Measurements from ENCODE around the gene CDC42BPA. TPM values are rescaled to one million over a fixed set of nuclear protein-coding genes. Genes with fewer than 3 reads are reported as not detected.

CDC42BPA gene
- total RNA-seq, 1 experiment from 2014 or later = 48.6 TPM

DNA sequence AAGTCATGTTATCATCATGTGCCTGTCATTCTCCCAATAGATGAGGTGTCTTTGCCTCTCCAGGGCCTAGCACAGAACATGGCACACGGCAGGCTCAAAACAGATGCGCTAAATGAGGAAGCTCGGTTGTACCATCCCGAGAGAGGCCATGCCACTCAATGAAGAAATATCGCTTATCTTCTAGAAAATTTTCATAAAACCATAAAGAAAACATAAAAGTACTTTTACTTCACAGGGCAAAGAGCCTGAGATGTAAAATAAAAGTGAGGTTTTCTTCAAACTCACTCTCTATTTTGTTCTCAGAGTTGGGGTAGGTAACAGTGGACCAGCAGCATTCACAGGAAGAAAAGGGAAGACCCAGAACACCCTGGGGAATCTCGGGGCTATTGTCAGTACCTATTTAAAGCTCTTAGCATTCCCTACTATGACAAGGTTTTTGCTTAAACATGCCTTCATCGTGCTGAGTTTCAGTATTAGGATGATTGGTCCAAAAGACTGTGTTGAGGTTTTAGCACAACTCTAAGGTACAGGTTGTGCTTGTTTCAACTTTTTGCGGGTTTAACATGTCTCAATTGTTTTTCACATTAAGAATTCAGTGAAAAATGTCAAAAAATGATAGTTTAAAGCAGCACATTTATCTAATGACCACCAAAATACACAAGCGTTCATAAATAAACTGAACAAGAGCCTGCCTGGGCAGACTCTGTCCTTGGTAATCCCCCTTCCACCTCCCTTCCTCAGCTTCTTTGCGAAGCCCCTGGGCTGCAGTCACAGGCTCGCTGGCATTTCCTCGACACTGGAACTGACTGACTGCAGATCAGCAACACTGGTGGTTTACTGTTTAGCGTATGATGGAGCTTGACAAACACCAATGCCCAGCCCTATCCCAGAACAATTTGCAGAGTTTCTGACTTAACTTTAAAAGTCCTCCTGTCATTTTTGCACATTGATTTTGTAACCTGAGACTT lies 322.6 kb downstream of the CDC42BPA start:
- TF ChIP-seq, protein P1, sequence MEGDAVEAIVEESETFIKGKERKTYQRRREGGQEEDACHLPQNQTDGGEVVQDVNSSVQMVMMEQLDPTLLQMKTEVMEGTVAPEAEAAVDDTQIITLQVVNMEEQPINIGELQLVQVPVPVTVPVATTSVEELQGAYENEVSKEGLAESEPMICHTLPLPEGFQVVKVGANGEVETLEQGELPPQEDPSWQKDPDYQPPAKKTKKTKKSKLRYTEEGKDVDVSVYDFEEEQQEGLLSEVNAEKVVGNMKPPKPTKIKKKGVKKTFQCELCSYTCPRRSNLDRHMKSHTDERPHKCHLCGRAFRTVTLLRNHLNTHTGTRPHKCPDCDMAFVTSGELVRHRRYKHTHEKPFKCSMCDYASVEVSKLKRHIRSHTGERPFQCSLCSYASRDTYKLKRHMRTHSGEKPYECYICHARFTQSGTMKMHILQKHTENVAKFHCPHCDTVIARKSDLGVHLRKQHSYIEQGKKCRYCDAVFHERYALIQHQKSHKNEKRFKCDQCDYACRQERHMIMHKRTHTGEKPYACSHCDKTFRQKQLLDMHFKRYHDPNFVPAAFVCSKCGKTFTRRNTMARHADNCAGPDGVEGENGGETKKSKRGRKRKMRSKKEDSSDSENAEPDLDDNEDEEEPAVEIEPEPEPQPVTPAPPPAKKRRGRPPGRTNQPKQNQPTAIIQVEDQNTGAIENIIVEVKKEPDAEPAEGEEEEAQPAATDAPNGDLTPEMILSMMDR (IDR thresholded peaks at IDR 0.05; ENCODE audit: unreplicated experiment) = no peak
- BruUV-seq (replicated peaks) = no TSS peak
- Mint-ChIP-seq H3K9me3 (ENCODE audit: low read depth, unreplicated experiment) (peaks cover 3% of the 10 kb centered on the region), H3K4me1 (ENCODE audit: low read depth, unreplicated experiment) (no peaks in the 10 kb centered on the region), H3K27ac (ENCODE audit: unreplicated experiment) (no peak overlapping the region), H3K4me3 (ENCODE audit: low read depth, unreplicated experiment) (no peak overlapping the region), H3K27me3 (ENCODE audit: unreplicated experiment) (no peaks in the 10 kb centered on the region), H3K36me3 (ENCODE audit: insufficient read depth, unreplicated experiment) (no peaks in the 10 kb centered on the region)
- CTCF ChIA-PET = no interaction called here
- DNase-seq = no peak
- intact Hi-C loops (cut with micrococcal nuclease; ENCODE audit: unreplicated experiment) = no loop called here

GRCh38 chr1:226994586-226995364 lies 323.5 kb downstream of the CDC42BPA start:
- BruUV-seq (replicated peaks) = no TSS peak
- CTCF ChIA-PET = no interaction called here
- intact Hi-C loops (cut with micrococcal nuclease; ENCODE audit: unreplicated experiment) = no loop called here
- DNase-seq = no peak
- no peaks in the 10 kb centered on the region for H3K9me3 Mint-ChIP-seq (ENCODE audit: low read depth, unreplicated experiment)
- H3K4me1 Mint-ChIP-seq (ENCODE audit: low read depth, unreplicated experiment) = no peaks in the 10 kb centered on the region
- TF ChIP-seq, protein P1 (IDR thresholded peaks at IDR 0.05; ENCODE audit: unreplicated experiment) = no peak
- no peak overlapping the region for H3K27ac Mint-ChIP-seq (ENCODE audit: unreplicated experiment)
- H3K27me3 Mint-ChIP-seq (ENCODE audit: unreplicated experiment) = no peaks in the 10 kb centered on the region
- H3K36me3 Mint-ChIP-seq (ENCODE audit: insufficient read depth, unreplicated experiment) = no peaks in the 10 kb centered on the region
- H3K4me3 Mint-ChIP-seq (ENCODE audit: low read depth, unreplicated experiment) = no peak overlapping the region

- DNase-seq = no peak
- H3K9me3 Mint-ChIP-seq (ENCODE audit: low read depth, unreplicated experiment) = no peaks in the 10 kb centered on the region
- no peak overlapping the region for H3K4me3 Mint-ChIP-seq (ENCODE audit: low read depth, unreplicated experiment)
- intact Hi-C loops (cut with micrococcal nuclease; ENCODE audit: unreplicated experiment) = no loop called here
- no peaks in the 10 kb centered on the region for H3K36me3 Mint-ChIP-seq (ENCODE audit: insufficient read depth, unreplicated experiment)
- CTCF ChIA-PET = no interaction called here
- TSS peak; percentile 32 for BruUV-seq (replicated peaks)
- no peaks in the 10 kb centered on the region for H3K27me3 Mint-ChIP-seq (ENCODE audit: unreplicated experiment)
- TF ChIP-seq, protein P1 (IDR thresholded peaks at IDR 0.05; ENCODE audit: unreplicated experiment) = no peak
- H3K4me1 Mint-ChIP-seq (ENCODE audit: low read depth, unreplicated experiment) = no peaks in the 10 kb centered on the region
- H3K27ac Mint-ChIP-seq (ENCODE audit: unreplicated experiment) = no peak overlapping the region
These were observed 324.3 kb downstream of the CDC42BPA start for GRCh38 chr1:226993814-226994585.

GRCh38 chr1:226991920-226992319 lies 326.4 kb downstream of the CDC42BPA start:
- DNase-seq = no peak
- no TSS peak for BruUV-seq (replicated peaks)
- no peak overlapping the region for H3K4me3 Mint-ChIP-seq (ENCODE audit: low read depth, unreplicated experiment)
- H3K4me1 Mint-ChIP-seq (ENCODE audit: low read depth, unreplicated experiment) = no peaks in the 10 kb centered on the region
- peaks cover 8% of the 10 kb centered on the region for H3K36me3 Mint-ChIP-seq (ENCODE audit: insufficient read depth, unreplicated experiment)
- CTCF ChIA-PET = no interaction called here
- H3K9me3 Mint-ChIP-seq (ENCODE audit: low read depth, unreplicated experiment) = no peaks in the 10 kb centered on the region
- H3K27me3 Mint-ChIP-seq (ENCODE audit: unreplicated experiment) = no peaks in the 10 kb centered on the region
- intact Hi-C loops (cut with micrococcal nuclease; ENCODE audit: unreplicated experiment) = no loop called here
- H3K27ac Mint-ChIP-seq (ENCODE audit: unreplicated experiment) = no peak overlapping the region
- TF ChIP-seq, protein P1 (IDR thresholded peaks at IDR 0.05; ENCODE audit: unreplicated experiment) = no peak

Data from Calu3 (cell line).